ENCODE results near the gene WDR82. TPM values are rescaled to one million over a fixed set of nuclear protein-coding genes. Genes with fewer than 3 reads are reported as not detected.

The WDR82 gene
- total RNA-seq, 1 donor from 2014 or later: 49.2 TPM

DNA sequence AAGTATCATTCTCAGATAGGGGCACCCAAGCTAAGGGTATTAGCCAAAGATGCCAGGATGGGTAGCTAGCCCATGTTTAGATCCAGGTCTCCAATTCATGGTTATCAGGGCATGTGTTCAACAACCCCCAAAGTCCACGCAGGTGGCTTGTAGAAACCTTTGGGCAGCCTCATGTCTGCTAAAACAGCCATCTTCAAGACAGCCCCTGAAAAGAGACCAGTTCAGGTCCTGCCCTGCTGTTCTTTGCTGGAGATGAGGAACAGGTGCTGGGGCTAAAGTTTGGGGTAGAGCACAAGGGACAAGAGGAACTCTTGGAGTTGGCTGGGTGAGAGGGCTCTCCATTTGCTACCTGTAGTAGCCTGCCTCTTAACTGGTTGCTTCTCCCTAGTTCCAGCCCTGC, 28.3 kb downstream of the WDR82 start:
- H3K4me1 ChIP-seq: no peaks in the 10 kb centered on the region
- peak overlapping the region; percentile 26 for H3K27ac Mint-ChIP-seq
- no peak overlapping the region for H3K27ac ChIP-seq
- no peak overlapping the region for H3K9ac ChIP-seq
- peaks cover 2% of the 10 kb centered on the region for H4K20me1 ChIP-seq (ENCODE audit: low read depth)
- H3K27me3 ChIP-seq: peaks cover 24% of the 10 kb centered on the region
- no peaks in the 10 kb centered on the region for H3K79me2 ChIP-seq (ENCODE audit: low read depth)
- H3K4me3 Mint-ChIP-seq: no peak overlapping the region
- peaks cover 19% of the 10 kb centered on the region for H3K36me3 Mint-ChIP-seq
- no peaks in the 10 kb centered on the region for H3K4me1 Mint-ChIP-seq
- peaks cover 16% of the 10 kb centered on the region for H3K27me3 Mint-ChIP-seq (ENCODE audit: insufficient read depth, low read depth)
- DNase-seq (ENCODE audit: low spot score): no peak
- no peak overlapping the region for H3K4me3 ChIP-seq
- no peak for TF ChIP-seq EZH2phosphoT487 (IDR thresholded peaks at IDR 0.05)
- TF ChIP-seq, protein P1, sequence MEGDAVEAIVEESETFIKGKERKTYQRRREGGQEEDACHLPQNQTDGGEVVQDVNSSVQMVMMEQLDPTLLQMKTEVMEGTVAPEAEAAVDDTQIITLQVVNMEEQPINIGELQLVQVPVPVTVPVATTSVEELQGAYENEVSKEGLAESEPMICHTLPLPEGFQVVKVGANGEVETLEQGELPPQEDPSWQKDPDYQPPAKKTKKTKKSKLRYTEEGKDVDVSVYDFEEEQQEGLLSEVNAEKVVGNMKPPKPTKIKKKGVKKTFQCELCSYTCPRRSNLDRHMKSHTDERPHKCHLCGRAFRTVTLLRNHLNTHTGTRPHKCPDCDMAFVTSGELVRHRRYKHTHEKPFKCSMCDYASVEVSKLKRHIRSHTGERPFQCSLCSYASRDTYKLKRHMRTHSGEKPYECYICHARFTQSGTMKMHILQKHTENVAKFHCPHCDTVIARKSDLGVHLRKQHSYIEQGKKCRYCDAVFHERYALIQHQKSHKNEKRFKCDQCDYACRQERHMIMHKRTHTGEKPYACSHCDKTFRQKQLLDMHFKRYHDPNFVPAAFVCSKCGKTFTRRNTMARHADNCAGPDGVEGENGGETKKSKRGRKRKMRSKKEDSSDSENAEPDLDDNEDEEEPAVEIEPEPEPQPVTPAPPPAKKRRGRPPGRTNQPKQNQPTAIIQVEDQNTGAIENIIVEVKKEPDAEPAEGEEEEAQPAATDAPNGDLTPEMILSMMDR (IDR thresholded peaks at IDR 0.05): no peak
- no peak for TF ChIP-seq EZH2 (IDR thresholded peaks at IDR 0.05)
- no peaks in the 10 kb centered on the region for H3K9me3 Mint-ChIP-seq
- no peaks in the 10 kb centered on the region for H3K9me3 ChIP-seq (ENCODE audit: low read depth)
- no peaks in the 10 kb centered on the region for H3K36me3 ChIP-seq
- H3K4me2 ChIP-seq: no peak overlapping the region
- no peak overlapping the region for H2AFZ ChIP-seq (replicated peaks)
- H3F3A ChIP-seq (ENCODE audit: low read depth): peaks cover 12% of the 10 kb centered on the region

DNA sequence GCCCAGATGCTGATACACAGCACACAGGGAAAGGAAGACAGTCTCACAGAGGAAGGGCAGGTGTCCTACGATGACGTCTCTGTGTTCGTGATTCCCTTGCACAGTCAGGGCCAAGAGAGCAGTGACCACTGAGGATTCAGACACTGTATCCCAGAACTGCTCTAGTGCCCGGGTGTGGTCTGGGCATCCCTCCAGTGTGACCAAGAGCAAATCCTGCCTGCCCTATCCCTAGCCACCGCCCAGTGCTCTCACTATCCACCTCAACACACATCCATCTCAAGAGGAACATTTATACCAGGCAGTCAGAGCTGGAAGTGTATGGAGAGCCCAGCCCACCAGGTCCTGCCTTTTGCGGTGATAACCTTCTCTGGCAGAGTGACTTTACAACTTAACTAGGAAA, 28.8 kb downstream of the WDR82 start:
- H3K36me3 ChIP-seq: no peaks in the 10 kb centered on the region
- peaks cover 2% of the 10 kb centered on the region for H4K20me1 ChIP-seq (ENCODE audit: low read depth)
- TF ChIP-seq, protein P1 (IDR thresholded peaks at IDR 0.05): no peak
- TF ChIP-seq EZH2 (IDR thresholded peaks at IDR 0.05) (no peak), EZH2phosphoT487 (IDR thresholded peaks at IDR 0.05) (no peak)

DNA sequence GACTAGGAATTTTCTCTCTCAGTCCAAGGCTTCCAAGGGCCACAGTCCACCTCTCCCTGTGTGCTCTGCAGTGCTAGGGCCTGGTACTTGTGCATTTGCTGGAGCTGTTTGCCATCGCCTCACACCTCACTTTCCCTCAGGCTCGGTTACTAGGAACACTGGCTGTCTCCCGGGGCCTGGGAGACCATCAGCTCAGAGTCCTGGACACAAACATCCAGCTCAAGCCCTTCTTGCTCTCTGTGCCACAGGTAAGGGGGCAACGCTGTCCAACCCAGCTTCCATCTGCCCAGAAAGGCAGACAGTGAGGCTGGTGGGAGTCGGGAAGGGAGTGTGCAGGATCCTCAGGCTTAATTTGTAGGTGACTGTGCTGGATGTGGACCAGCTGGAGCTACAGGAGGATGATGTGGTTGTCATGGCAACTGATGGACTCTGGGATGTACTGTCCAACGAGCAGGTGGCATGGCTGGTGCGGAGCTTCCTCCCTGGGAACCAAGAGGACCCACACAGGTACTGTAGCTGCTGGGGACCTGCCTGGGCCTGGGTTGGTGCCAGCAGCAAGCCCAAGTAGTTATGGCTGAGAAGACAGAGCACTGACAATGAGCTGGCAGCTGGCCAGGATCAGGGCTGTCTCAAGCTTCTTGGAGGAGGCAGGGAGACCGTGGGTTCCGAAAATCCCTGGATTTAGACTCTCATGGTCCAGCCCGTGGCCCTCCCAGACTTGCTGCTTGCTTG, 29.5 kb downstream of the WDR82 start:
- Histone ChIP-seq H3K4me3 (no peak overlapping the region), H4K20me1 (ENCODE audit: low read depth) (peaks cover 2% of the 10 kb centered on the region), H2AFZ (replicated peaks) (no peak overlapping the region), H3K4me2 (no peak overlapping the region), H3K9ac (no peak overlapping the region), H3K79me2 (ENCODE audit: low read depth) (no peaks in the 10 kb centered on the region), H3K4me1 (no peaks in the 10 kb centered on the region), H3F3A (ENCODE audit: low read depth) (peaks cover 18% of the 10 kb centered on the region), H3K36me3 (no peaks in the 10 kb centered on the region), H3K27ac (no peak overlapping the region), H3K27me3 (peaks cover 35% of the 10 kb centered on the region), H3K9me3 (ENCODE audit: low read depth) (no peaks in the 10 kb centered on the region)
- no peaks in the 10 kb centered on the region for H3K4me1 Mint-ChIP-seq
- H3K4me3 Mint-ChIP-seq: no peak overlapping the region
- TF ChIP-seq, protein P1 (IDR thresholded peaks at IDR 0.05): no peak
- TF ChIP-seq EZH2 (IDR thresholded peaks at IDR 0.05): no peak
- peaks cover 17% of the 10 kb centered on the region for H3K36me3 Mint-ChIP-seq
- H3K27me3 Mint-ChIP-seq (ENCODE audit: insufficient read depth, low read depth): peaks cover 20% of the 10 kb centered on the region
- H3K27ac Mint-ChIP-seq: no peak overlapping the region
- H3K9me3 Mint-ChIP-seq: no peaks in the 10 kb centered on the region
- no peak for DNase-seq (ENCODE audit: low spot score)

More for the DNA sequence above, 28.8 kb downstream of the WDR82 start:
- Histone ChIP-seq H3K4me2 (no peak overlapping the region), H3K79me2 (ENCODE audit: low read depth) (no peaks in the 10 kb centered on the region), H3K9ac (no peak overlapping the region), H3K9me3 (ENCODE audit: low read depth) (no peaks in the 10 kb centered on the region), H3K4me1 (no peaks in the 10 kb centered on the region), H3K27ac (no peak overlapping the region), H3K4me3 (no peak overlapping the region), H3K27me3 (peaks cover 28% of the 10 kb centered on the region), H3F3A (ENCODE audit: low read depth) (peaks cover 16% of the 10 kb centered on the region), H2AFZ (replicated peaks) (no peak overlapping the region)
- H3K4me3 Mint-ChIP-seq: no peak overlapping the region
- no peak for DNase-seq (ENCODE audit: low spot score)
- no peaks in the 10 kb centered on the region for H3K4me1 Mint-ChIP-seq
- no peak overlapping the region for H3K27ac Mint-ChIP-seq
- H3K27me3 Mint-ChIP-seq (ENCODE audit: insufficient read depth, low read depth): peaks cover 20% of the 10 kb centered on the region
- no peaks in the 10 kb centered on the region for H3K9me3 Mint-ChIP-seq
- H3K36me3 Mint-ChIP-seq: peaks cover 18% of the 10 kb centered on the region

Data from neural progenitor cell (in vitro differentiated cells).